Measurements from ENCODE around the gene RPS6KA4.

RPS6KA4 gene

DNA sequence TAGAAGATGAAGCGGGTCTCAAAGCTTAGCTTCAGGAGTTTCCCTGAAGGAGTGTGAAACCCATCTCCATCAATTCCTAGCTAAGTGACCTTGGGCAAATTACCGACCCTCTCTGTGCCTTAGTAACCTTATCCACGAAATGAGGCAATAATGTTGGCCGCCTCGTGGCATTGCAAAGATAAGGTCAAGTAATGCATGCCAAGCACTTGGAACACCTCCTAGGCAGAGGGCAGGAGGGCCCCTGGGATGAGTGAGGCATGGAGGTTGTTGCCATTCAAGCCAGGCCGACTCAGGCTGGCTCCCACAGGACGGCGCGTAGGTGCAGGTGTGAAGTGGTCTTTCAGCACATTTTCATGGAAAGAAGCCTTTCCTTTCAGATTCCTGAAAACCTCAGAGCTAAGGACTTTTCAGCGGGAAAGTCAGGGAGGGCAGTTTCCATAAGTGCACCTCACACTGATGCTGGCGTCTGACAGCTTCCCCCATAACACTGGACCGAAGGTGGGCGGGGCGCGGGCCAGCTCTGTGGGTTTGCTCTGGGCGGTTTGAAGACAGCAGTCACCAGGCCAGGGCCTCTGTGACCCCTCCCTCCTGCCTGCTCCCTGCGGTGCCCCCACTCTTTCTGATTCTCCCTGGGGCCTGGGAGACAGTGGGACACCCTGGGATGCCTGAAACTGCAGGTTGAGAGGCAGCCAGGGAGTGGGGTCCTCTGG lies 25.2 kb downstream of the RPS6KA4 start:
- no peak for FAIRE-seq
- no peak for DNase-seq (ENCODE audit: insufficient read length, low spot score)

DNA sequence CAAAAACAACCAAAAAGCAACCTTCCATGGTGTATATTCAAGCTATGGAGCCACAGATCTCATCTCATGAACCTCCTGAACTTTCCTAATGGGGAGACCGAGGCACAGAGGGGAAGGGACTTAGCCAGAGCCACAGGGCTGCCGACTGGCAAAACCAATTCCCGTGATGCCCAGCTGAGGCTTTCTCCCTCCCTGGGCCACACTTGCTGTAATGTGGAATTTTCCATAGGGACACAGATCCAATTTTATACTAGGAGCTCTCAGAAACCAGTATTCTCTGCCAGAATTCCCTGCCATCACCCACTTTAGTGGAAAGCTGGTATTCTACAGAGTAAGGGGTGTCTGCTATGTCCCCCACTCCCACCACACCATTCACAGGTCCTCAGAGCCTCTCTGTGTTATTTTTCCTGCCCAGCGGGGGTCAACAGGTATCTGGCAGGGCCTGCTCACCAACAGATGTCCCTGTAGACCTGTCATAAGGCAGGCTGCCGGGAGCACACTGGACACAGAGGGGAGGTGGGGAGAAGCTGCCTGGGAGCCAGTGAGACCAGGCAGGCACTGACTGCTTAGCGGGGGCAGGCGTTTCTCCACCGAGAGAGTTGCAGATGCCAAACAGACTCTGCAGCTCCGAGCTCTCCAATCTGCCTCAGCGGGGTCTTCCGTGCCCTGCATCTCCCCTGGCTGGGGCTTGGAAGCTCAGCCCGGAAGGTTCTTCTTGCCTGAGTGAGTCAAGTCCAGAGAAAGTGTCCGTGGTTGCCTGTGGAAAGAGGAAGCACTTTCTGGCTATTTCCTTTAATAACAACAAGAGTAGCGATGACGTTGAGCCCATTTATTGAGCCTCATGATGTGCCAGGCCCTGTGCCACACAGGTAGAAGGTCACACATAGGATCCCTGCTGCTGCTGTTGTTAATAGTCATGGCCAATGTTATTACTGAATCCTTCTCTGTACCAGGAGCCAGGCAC lies 26.3 kb downstream of the RPS6KA4 start:
- DNase-seq (ENCODE audit: insufficient read length, low spot score) = no peak
- no peak for FAIRE-seq

DNA sequence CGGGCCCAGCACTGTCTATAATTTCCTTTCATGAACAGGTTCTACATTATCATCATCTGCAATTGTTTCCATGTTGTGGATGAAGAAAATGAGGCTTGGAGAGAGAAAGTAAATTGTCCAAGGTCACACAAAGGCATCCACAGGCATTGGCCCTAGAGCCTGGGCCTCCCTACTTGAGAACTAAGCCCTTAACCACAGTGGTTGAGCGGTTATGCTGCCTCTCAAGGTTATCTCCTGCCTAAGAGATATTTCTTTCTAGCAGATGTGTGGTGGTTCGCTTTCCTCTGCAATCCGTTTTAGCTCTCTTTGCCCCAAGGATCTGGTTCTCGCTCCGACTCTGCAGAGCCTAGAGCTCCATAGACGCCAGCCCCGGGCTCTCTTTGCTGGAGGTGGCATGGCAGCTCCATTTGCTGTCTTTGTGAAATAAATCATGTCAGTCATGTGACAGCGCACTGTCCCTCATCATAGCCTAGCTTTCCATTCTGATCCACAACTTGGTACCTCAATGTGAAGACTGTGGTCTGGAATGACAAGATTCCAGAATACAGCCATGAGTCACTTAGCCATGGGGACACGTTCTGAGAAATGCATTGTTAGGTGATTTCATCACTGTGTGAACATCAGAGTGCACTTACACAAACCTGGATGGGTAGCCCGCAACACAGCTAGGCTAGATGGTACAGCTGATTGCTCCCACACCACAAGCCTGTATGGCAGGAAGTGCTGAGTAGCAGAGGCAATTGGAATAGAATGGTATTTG lies 27.2 kb downstream of the RPS6KA4 start:
- no peak for DNase-seq (ENCODE audit: insufficient read length, low spot score)

DNA sequence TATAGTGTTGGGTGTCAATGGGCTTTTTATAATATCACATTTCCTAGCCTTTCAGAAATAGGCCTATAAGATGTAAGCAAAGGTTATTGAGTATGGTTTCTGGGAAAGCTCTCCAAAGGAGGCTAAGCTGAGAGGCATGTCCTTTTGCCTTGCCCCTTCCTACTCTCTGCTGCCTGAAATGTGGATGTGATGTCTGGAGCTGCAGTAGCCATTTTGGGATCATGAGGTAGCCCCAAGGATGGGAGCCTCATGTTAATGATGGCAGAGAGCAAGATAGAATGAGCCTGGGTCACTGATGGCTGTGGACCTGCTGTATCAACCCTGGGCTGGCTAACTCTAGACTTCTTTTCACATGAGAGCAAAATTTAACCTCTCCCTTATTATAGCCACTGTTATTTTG lies 29.0 kb downstream of the RPS6KA4 start:
- DNase-seq (ENCODE audit: insufficient read length, low spot score) (no peak), FAIRE-seq (no peak)

More for the DNA sequence above, 27.2 kb downstream of the RPS6KA4 start:
- no peak for FAIRE-seq

- DNase-seq (ENCODE audit: insufficient read length, low spot score) = no peak
- no peak for FAIRE-seq
Measured at GRCh38 chr11:64388894-64389293, 29.9 kb downstream of the RPS6KA4 start.

GRCh38 chr11:64389851-64390250 lies 30.9 kb downstream of the RPS6KA4 start:
- FAIRE-seq = no peak
- DNase-seq (ENCODE audit: insufficient read length, low spot score) = no peak

DNA sequence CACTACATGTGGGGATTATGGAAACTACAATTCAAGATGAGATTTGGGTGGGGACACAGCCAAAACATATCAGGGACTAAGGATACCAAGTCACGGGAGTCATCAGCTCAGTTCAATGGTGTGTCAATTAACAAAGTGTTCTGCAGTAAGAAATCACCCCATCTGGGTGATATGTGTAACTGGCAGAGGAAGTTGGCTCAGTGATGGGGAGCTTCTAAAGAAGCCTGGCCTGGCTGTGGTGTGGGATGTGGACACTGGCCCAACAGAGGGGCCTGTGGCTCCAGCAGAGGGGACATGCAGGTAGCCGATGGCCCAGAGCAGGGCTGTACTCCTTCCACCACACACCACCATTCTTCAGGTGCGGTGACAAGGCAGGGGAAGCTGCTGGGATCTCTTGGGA lies 31.6 kb downstream of the RPS6KA4 start:
- DNase-seq (ENCODE audit: insufficient read length, low spot score) (no peak), FAIRE-seq (no peak)

DNA sequence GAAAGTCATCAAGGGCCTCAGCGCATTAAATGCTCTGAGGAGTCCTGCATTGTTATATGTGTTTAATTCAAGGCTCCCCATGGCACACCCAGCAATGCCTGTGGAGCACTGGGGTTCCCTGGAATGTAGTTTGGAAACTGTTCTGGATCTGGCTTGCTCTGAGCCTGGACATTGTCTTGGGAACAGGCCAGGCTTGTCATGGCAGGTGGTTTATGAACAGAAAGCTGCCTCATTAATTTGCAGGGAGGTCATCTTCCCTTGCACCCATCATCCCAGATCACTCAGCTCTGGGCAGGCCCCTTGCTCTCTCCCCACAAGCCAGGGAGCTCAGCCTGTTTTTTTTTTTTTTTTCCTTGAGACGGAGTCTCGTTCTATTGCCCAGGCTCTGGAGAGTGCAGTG lies 32.9 kb downstream of the RPS6KA4 start:
- DNase-seq (ENCODE audit: insufficient read length, low spot score) (no peak), FAIRE-seq (no peak)

- FAIRE-seq = no peak
- DNase-seq (ENCODE audit: insufficient read length, low spot score) = no peak
Measured at GRCh38 chr11:64395545-64396078, 36.6 kb downstream of the RPS6KA4 start.

- DNase-seq (ENCODE audit: insufficient read length, low spot score) (no peak), FAIRE-seq (no peak)
Measured at GRCh38 chr11:64396079-64396591, 37.2 kb downstream of the RPS6KA4 start.

DNA sequence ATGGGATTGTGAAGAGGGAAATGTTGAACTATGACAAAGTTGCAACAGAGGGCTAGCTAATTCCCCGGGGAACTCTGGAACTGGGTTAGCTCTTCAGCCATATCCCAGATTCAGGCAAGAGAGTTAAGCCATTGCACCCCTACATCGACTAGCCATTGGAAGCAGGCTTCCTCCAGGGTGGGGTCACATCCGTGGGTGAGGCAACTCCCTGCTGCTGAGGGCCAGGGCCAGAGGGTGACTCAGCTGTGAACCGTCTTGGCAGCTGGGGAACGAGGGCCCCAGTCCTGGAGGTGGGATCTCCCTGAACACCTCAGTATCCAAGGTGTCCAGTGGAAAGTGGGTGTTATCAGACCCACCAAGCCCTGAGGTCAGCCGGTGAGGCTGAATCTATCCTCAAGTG lies 41.1 kb downstream of the RPS6KA4 start:
- peak; percentile 44 for FAIRE-seq
- peak; percentile 23 for DNase-seq (ENCODE audit: insufficient read length, low spot score)

GRCh38 chr11:64400667-64401066 lies 41.7 kb downstream of the RPS6KA4 start:
- no peak for DNase-seq (ENCODE audit: insufficient read length, low spot score)
- no peak for FAIRE-seq

GRCh38 chr11:64401775-64402174 lies 42.8 kb downstream of the RPS6KA4 start:
- FAIRE-seq (no peak), DNase-seq (ENCODE audit: insufficient read length, low spot score) (no peak)

GRCh38 chr11:64403106-64403505 lies 44.1 kb downstream of the RPS6KA4 start:
- FAIRE-seq = no peak
- DNase-seq (ENCODE audit: insufficient read length, low spot score) = no peak

DNA sequence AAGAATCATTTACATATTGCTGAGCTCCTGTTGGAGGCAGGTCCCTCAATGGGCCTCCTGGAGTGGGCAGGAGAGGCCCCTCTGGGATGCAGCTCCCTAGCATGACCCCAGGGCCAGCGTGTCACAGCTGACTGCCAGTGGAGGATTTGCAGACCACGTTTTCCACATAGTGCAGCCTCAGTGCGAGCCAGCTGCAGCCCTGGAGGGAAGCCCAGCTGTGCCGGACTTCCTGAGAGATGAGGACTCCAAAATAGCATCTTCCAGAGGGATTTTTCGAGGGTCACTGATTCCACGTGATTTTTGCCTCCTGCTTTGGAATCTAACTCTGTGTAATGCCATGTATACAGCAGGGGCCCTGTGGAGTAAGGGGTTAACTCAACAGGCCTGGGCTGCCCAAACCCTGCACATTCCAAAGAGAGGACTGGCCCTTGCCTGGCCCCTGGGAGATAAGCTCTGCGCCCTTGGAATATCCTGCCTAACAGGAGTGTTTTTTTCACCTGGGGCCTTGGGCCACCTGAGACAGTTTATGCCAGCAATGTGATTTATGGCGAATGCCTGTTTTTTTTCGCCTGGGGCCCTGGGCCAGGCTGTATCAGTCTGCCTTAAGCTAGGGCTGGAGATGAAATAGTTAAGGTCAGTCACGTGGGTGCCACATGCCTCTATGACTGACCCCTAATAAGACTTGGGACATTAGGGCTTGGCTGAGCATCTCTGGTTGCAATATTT lies 47.4 kb downstream of the RPS6KA4 start:
- no peak for FAIRE-seq

GRCh38 chr11:64407221-64407620 lies 48.3 kb downstream of the RPS6KA4 start:
- DNase-seq (ENCODE audit: insufficient read length, low spot score) = no peak
- no peak for FAIRE-seq

More for the DNA sequence above, 47.4 kb downstream of the RPS6KA4 start:
- no peak for DNase-seq (ENCODE audit: insufficient read length, low spot score)

GRCh38 chr11:64407630-64408029 lies 48.7 kb downstream of the RPS6KA4 start:
- FAIRE-seq (peak; percentile 69), DNase-seq (ENCODE audit: insufficient read length, low spot score) (no peak)

GRCh38 chr11:64409278-64409677 lies 50.3 kb downstream of the RPS6KA4 start:
- DNase-seq (ENCODE audit: insufficient read length, low spot score) (no peak), FAIRE-seq (no peak)

GRCh38 chr11:64409707-64410403 lies 50.9 kb downstream of the RPS6KA4 start:
- DNase-seq (ENCODE audit: insufficient read length, low spot score) (no peak), FAIRE-seq (no peak)

Measured in HTR-8/SVneo (cell line).